Endodermal cell (in vitro differentiated cells): Measurements from ENCODE around the gene ACYP2. TPM values are rescaled to one million over a fixed set of nuclear protein-coding genes. Genes with fewer than 3 reads are reported as not detected.

Experiments
- DNase-seq: peaks from one replicate; pipeline ENCODE4 v3.0.0-alpha.2; 2017
- H3K27ac ChIP-seq: 2 replicates; pipeline ENCODE4 v1.5.1; 2013; ENCODE audit warnings: mild to moderate bottlenecking, low read depth, low read length, moderate library complexity
- H3K27me3 ChIP-seq: 2 replicates; pipeline ENCODE4 v1.6.1; 2013; ENCODE audit warnings: mild to moderate bottlenecking, low read length, moderate library complexity; ENCODE audit not compliant: insufficient read depth, control insufficient read depth, poor library complexity, severe bottlenecking
- H3K36me3 ChIP-seq: 2 replicates; pipeline ENCODE4 v1.7.0; 2013; ENCODE audit warnings: mild to moderate bottlenecking, low read length, moderate library complexity; ENCODE audit not compliant: control insufficient read depth, insufficient read depth
- H3K4me1 ChIP-seq: one replicate; pipeline ENCODE4 v1.7.0; 2013; ENCODE audit warnings: low read length; ENCODE audit not compliant: control insufficient read depth, insufficient read depth
- H3K4me3 ChIP-seq: 2 replicates; pipeline ENCODE4 v1.5.1; 2013; ENCODE audit warnings: mild to moderate bottlenecking, low read length, moderate library complexity
- H3K9ac ChIP-seq: 2 replicates; pipeline ENCODE4 v1.6.1; 2013; ENCODE audit warnings: mild to moderate bottlenecking, low read length, moderate library complexity; ENCODE audit not compliant: poor library complexity, severe bottlenecking; ENCODE audit errors: extremely low read depth
- H3K9me3 ChIP-seq: 2 replicates; pipeline ENCODE4 v1.6.1; 2013; ENCODE audit warnings: mild to moderate bottlenecking, low read length, moderate library complexity; ENCODE audit not compliant: control insufficient read depth
- H3K27ac Mint-ChIP-seq: 2 replicates; pipeline ENCODE4 v1.8.0; 2020; ENCODE audit warnings: mixed read lengths
- H3K27me3 Mint-ChIP-seq: 2 replicates; pipeline ENCODE4 v1.8.0; 2021; ENCODE audit warnings: mild to moderate bottlenecking, mixed read lengths; ENCODE audit not compliant: insufficient read depth
- H3K36me3 Mint-ChIP-seq: 2 replicates; pipeline ENCODE4 v1.8.0; 2020; ENCODE audit warnings: low read depth, mixed read lengths
- H3K4me1 Mint-ChIP-seq: 2 replicates; pipeline ENCODE4 v1.8.0; 2020; ENCODE audit warnings: mixed read lengths
- H3K4me3 Mint-ChIP-seq: 2 replicates; pipeline ENCODE4 v1.8.0; 2020; ENCODE audit warnings: mild to moderate bottlenecking, moderate library complexity, mixed read lengths
- H3K9me3 Mint-ChIP-seq: 2 replicates; pipeline ENCODE4 v1.8.0; 2020; ENCODE audit warnings: mild to moderate bottlenecking, mixed read lengths
- CTCF ChIP-seq: fragments of 200-600 bp; sonication (generic); conservative IDR thresholded peaks from 2 replicates; pipeline ENCODE4 v1.5.0; 2021; ENCODE audit warnings: antibody characterized with exemption, mild to moderate bottlenecking
- WGBS, 2 experiments: methylation state at CpG; one replicate each; pipeline versions ENCODE4 v1.1.5 to v1.1.7; 2013; ENCODE audit warnings: missing lambda C conversion rate in 2 of 2, mixed read lengths in 1 of 2; ENCODE audit not compliant: insufficient coverage in 1 of 2, insufficient read length in 1 of 2; 5-methylcytosine and 5-hydroxymethylcytosine counted together
- total RNA-seq, 2 donors: library from RNA; stranded (reverse); fragmentation: NEBNext Ultra II Directional in 1 of 2; extraction: Animal tissue kit (Norgen Biotek cat#: 25700) in 1 of 2; gene quantifications; 2 replicates in 1 of 2; 3 replicates in 1 of 2; pipeline ENCODE4 v1.2.1, GENCODE V29; 2021

Gene ACYP2
- total RNA-seq, 2 donors from 2014 or later: 7.4 to 8.6 TPM

DNA sequence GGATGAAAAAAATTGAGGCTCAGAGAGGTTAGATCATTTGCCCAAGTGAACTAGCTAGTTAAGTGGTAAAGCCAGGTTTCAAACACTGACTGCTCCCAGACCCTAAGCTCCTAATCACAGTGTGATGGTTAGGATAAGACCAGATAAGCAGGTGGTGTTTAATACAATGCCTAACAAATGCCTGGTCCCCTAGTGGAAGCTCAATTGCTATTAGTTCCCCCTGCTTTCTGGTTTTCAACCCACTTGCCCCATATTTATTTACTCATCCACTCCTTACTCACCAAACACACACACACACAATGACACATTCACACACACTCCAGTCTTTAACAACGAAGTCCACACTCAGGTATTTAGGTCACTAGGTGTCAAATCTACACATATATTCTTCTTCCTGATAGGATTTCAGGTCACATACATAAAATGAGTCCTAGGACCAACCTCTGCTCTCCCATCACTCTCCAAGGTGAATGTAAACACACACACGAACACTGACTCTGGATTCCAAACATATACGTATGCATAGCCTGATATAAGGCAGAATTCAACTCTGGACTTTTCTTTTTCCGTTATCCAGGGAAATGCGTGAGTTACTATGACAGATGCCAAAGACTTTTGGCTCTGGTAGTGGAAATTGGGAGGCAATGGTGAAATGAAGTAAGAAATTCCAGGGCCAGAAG is 214.2 kb downstream of the ACYP2 start:
- DNase-seq: no peak
- Histone ChIP-seq H3K9me3 (peaks cover 18% of the 10 kb centered on the region), H3K4me1 (peaks cover 5% of the 10 kb centered on the region), H3K4me3 (peak overlapping the region; percentile 83), H3K9ac (peak overlapping the region; percentile 36), H3K36me3 (no peaks in the 10 kb centered on the region), H3K27ac (no peak overlapping the region), H3K27me3 (no peaks in the 10 kb centered on the region)
- 45 to 49% methylated on average over 2 to 5 of the region's 5 CpGs for WGBS, 2 experiments
- no peak overlapping the region for H3K27ac Mint-ChIP-seq
- H3K27me3 Mint-ChIP-seq: peaks cover 44% of the 10 kb centered on the region
- peak; percentile 58 for TF ChIP-seq CTCF
- peaks cover 11% of the 10 kb centered on the region for H3K4me1 Mint-ChIP-seq
- H3K36me3 Mint-ChIP-seq: no peaks in the 10 kb centered on the region
- H3K4me3 Mint-ChIP-seq: peak overlapping the region; percentile 68
- peaks cover 20% of the 10 kb centered on the region for H3K9me3 Mint-ChIP-seq

DNA sequence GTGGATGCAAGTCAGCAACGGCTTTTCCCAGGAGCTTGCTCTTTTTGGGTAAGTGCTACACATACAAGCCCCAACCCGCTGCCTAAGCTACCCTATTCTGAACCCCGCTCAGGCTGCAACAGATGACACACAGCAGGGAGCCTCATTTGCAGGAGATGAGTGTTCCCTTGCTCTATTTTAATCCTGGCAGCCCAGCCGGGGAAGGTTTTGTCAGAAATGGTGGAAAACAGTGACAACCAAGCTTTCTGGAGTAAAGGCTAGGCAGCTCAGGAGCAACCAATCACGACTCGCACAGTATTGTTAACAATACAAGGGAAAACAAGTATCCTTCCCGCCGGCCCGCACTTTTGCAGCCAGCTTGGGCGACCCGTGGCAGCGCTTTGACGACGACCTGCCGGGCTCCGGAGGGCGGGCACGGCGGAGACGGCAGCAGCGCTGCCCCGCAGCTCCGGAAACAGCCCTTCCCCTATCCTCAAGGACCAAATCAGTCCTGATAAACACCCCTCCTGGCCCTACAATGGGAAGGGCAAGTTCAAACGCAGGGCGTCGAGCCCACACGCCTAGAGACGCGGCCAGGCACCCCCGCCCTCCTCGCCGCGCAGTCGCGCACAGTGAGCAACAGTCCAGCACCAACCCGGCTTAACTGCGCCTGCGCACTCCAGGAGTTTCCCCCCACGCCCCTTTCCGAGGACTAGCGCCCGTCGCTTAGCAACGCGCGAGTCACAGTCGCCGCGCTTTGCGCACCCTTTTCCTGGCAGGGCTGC is 214.9 kb downstream of the ACYP2 start:
- peak overlapping the region; percentile 65 for H3K27ac ChIP-seq
- no peaks in the 10 kb centered on the region for H3K27me3 ChIP-seq
- H3K9me3 ChIP-seq: peaks cover 11% of the 10 kb centered on the region
- peaks cover 47% of the 10 kb centered on the region for H3K27me3 Mint-ChIP-seq
- no peaks in the 10 kb centered on the region for H3K36me3 ChIP-seq
- no peaks in the 10 kb centered on the region for H3K36me3 Mint-ChIP-seq
- H3K9me3 Mint-ChIP-seq: peaks cover 13% of the 10 kb centered on the region
- peaks cover 5% of the 10 kb centered on the region for H3K4me1 ChIP-seq
- peak overlapping the region; percentile 36 for H3K9ac ChIP-seq
- DNase-seq: peak; percentile 97
- 0 to 1% methylated on average over 12 to 50 of the region's 50 CpGs for WGBS, 2 experiments
- peak overlapping the region; percentile 81 for H3K27ac Mint-ChIP-seq
- no peak for TF ChIP-seq CTCF
- peaks cover 11% of the 10 kb centered on the region for H3K4me1 Mint-ChIP-seq
- peak overlapping the region; percentile 83 for H3K4me3 ChIP-seq
- peak overlapping the region; percentile 68 for H3K4me3 Mint-ChIP-seq

DNA sequence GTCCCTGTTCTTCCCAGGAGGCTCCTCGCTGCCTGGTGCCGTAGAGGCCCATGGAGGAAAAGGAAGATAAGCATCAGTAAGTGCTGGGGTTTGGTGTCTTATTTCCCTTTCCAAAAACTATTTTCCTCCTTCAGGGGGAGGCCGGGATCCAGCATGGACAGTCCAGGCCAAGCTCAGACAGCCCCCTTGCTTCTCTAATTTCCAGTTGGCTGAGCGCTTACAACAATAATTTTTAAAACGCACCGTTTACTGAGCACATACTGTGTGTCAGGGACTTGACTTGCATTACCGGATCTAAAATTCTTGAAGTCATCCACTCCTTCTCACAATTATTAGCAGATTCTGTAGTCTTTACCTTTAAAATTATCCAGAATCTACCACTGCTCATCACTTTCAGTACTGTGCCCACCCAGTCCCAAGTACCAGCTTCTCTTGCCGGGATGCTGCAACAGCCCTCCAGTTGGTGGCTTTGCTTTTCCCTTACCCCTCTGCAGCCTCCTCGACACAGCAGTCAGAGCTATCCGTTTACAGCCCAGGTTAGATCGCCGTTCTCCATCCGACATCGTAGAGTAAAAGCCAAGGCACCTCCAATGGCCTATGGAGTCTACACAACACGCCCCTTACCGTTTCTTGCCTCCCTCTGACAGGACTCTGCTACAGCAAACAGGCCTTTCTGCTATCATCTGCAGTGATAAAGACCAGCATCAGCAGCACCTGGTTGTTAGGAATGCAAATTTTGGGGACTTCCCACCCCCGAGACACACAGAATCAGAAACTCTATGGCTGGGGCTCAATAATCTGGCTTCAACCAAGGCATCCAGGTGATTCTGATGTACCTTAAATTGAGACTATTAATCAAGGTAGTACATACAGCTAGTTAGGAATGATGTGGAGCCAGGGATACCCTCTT is 215.8 kb downstream of the ACYP2 start:
- Mint-ChIP-seq H3K9me3 (peaks cover 5% of the 10 kb centered on the region), H3K27me3 (peaks cover 43% of the 10 kb centered on the region), H3K4me1 (peaks cover 11% of the 10 kb centered on the region), H3K27ac (peak overlapping the region; percentile 81), H3K36me3 (no peaks in the 10 kb centered on the region), H3K4me3 (peak overlapping the region; percentile 68)
- no peak for TF ChIP-seq CTCF
- Histone ChIP-seq H3K9me3 (peaks cover 3% of the 10 kb centered on the region), H3K27ac (no peak overlapping the region), H3K4me1 (peaks cover 6% of the 10 kb centered on the region), H3K4me3 (peak overlapping the region; percentile 83), H3K27me3 (no peaks in the 10 kb centered on the region), H3K9ac (no peak overlapping the region), H3K36me3 (no peaks in the 10 kb centered on the region)
- 65 to 75% methylated on average over 14 to 17 of the region's 17 CpGs for WGBS, 2 experiments
- peak; percentile 53 for DNase-seq
